Breast epithelium (tissue), 4 donors: Measurements from ENCODE around the gene BACH2. TPM values are rescaled to one million over a fixed set of nuclear protein-coding genes. Genes with fewer than 3 reads are reported as not detected.

Experiments
- DNase-seq, 2 donors: peaks; one replicate each; pipeline ENCODE4 v3.0.0-alpha.2; 2019; ENCODE audit warnings: low spot score in 2 of 2
- H3K27ac ChIP-seq, 2 donors: fragments of 200-600 bp; sonication (generic) in 1 of 2; one replicate each; pipeline ENCODE4 v1.5.1; 2016 to 2019; ENCODE audit warnings: mild to moderate bottlenecking in 1 of 2
- H3K27me3 ChIP-seq, 2 donors: fragments of 200-600 bp; sonication (generic) in 1 of 2; one replicate each; pipeline versions ENCODE4 v1.5.1 to v1.6.0; 2017 to 2019; ENCODE audit warnings: control low read depth in 1 of 2, mild to moderate bottlenecking in 1 of 2
- H3K36me3 ChIP-seq: fragments of 200-600 bp; one replicate; pipeline ENCODE4 v1.5.1; 2019
- H3K4me1 ChIP-seq, 2 donors: fragments of 200-600 bp; sonication (generic); one replicate each; pipeline ENCODE4 v1.5.1; 2016 to 2019; ENCODE audit warnings: control low read depth in 1 of 2
- H3K4me3 ChIP-seq, 3 donors: fragments of 200-600 bp; sonication (generic); 1 replicate in 2 of 3; 2 replicates in 1 of 3; pipeline ENCODE4 v1.5.1; 2016 to 2019; ENCODE audit warnings: mild to moderate bottlenecking in 3 of 3, moderate library complexity in 2 of 3
- H3K9me3 ChIP-seq, 2 donors: fragments of 200-600 bp; sonication (generic) in 1 of 2; one replicate each; pipeline ENCODE4 v1.5.1; 2016 to 2019; ENCODE audit warnings: control low read depth in 1 of 2
- CTCF ChIP-seq, 3 donors: fragments of 450-650 bp; IDR thresholded peaks; one replicate each; pipeline ENCODE4 v1.5.1; 2016 to 2017; ENCODE audit warnings: antibody characterized with exemption in 3 of 3, mild to moderate bottlenecking in 3 of 3, moderate library complexity in 3 of 3
- POLR2A ChIP-seq: fragments of 450-650 bp; IDR thresholded peaks from one replicate; pipeline ENCODE4 v1.6.1; 2016; ENCODE audit warnings: antibody characterized with exemption, mild to moderate bottlenecking, moderate library complexity
- POLR2AphosphoS5 ChIP-seq, 3 donors: sonication (generic); formaldehyde crosslinking; IDR thresholded peaks; one replicate each; pipeline ENCODE4 v1.6.1; 2017; ENCODE audit warnings: antibody characterized with exemption in 3 of 3
- intact Hi-C: fragments of 100-400 bp; cut with DNase I; formaldehyde crosslinking; loops from one replicate; pipeline ENCODE4 v1.15.1; 2023; ENCODE audit warnings: low total_unique reads
- total RNA-seq, 3 donors: library from RNA; depleted of rRNA; stranded (reverse); fragments of >200 nt; gene quantifications; one replicate each; pipeline ENCODE4 v1.1.0, GENCODE V29; 2016

BACH2 gene
- total RNA-seq, 3 donors from 2014 or later, result 6.2 to 13.8 (median 7.0) TPM

GRCh38 chr6:90311569-90311968 is 14.9 kb upstream of the BACH2 start:
- H3K4me3 ChIP-seq, result no peak overlapping the region
- no peaks in the 10 kb centered on the region for H3K36me3 ChIP-seq
- H3K4me1 ChIP-seq, result no peaks in the 10 kb centered on the region
- no peaks in the 10 kb centered on the region for H3K9me3 ChIP-seq
- intact Hi-C loops, result no loop called here
- H3K27ac ChIP-seq, result no peak overlapping the region
- TF ChIP-seq POLR2AphosphoS5 (IDR thresholded peaks at IDR 0.05), result no peak
- no peak for TF ChIP-seq POLR2A
- TF ChIP-seq CTCF (IDR thresholded peaks at IDR 0.05), result no peak
- DNase-seq, result no peak
- H3K27me3 ChIP-seq, result no peaks in the 10 kb centered on the region

GRCh38 chr6:90305800-90306448 is 9.3 kb upstream of the BACH2 start:
- intact Hi-C loops, result no loop called here
- Histone ChIP-seq H3K27ac (no peak overlapping the region), H3K4me1 (no peaks in the 10 kb centered on the region), H3K9me3 (no peaks in the 10 kb centered on the region), H3K36me3 (no peaks in the 10 kb centered on the region), H3K27me3 (no peaks in the 10 kb centered on the region), H3K4me3 (no peak overlapping the region)
- no peak for DNase-seq
- no peak for TF ChIP-seq POLR2A
- TF ChIP-seq POLR2AphosphoS5 (IDR thresholded peaks at IDR 0.05), result no peak
- TF ChIP-seq CTCF (IDR thresholded peaks at IDR 0.05), result no peak

- no peaks in the 10 kb centered on the region for H3K4me1 ChIP-seq
- H3K27me3 ChIP-seq, result no peaks in the 10 kb centered on the region
- no peak for TF ChIP-seq POLR2A
- no peak for TF ChIP-seq POLR2AphosphoS5 (IDR thresholded peaks at IDR 0.05)
- no peak for TF ChIP-seq CTCF (IDR thresholded peaks at IDR 0.05)
- no peak for DNase-seq
- no peaks in the 10 kb centered on the region for H3K9me3 ChIP-seq
- no peak overlapping the region for H3K4me3 ChIP-seq
- H3K27ac ChIP-seq, result no peak overlapping the region
- intact Hi-C loops, result no loop called here
- H3K36me3 ChIP-seq, result no peaks in the 10 kb centered on the region
Observed at GRCh38 chr6:90304308-90304707, 7.7 kb upstream of the BACH2 start.

- Histone ChIP-seq H3K36me3 (no peaks in the 10 kb centered on the region), H3K4me3 (no peak overlapping the region), H3K27me3 (no peaks in the 10 kb centered on the region), H3K4me1 (no peaks in the 10 kb centered on the region), H3K27ac (no peak overlapping the region), H3K9me3 (no peaks in the 10 kb centered on the region)
- no peak for DNase-seq
- intact Hi-C loops, result no loop called here
- TF ChIP-seq POLR2AphosphoS5 (IDR thresholded peaks at IDR 0.05) (no peak), POLR2A (no peak), CTCF (IDR thresholded peaks at IDR 0.05) (no peak)
Observed at GRCh38 chr6:90303039-90303438, 6.4 kb upstream of the BACH2 start.

- no peak for TF ChIP-seq POLR2AphosphoS5 (IDR thresholded peaks at IDR 0.05)
- no peak for TF ChIP-seq CTCF (IDR thresholded peaks at IDR 0.05)
- TF ChIP-seq POLR2A, result no peak
- DNase-seq, result no peak
Observed at GRCh38 chr6:90302320-90302719, 5.7 kb upstream of the BACH2 start.

More at GRCh38 chr6:90302320-90302719, 5.7 kb upstream of the BACH2 start:
- H3K27me3 ChIP-seq, result no peaks in the 10 kb centered on the region
- no peak overlapping the region for H3K4me3 ChIP-seq
- intact Hi-C loops, result no loop called here
- no peaks in the 10 kb centered on the region for H3K36me3 ChIP-seq
- H3K9me3 ChIP-seq, result no peaks in the 10 kb centered on the region
- no peak overlapping the region for H3K27ac ChIP-seq
- no peaks in the 10 kb centered on the region for H3K4me1 ChIP-seq
